AG04450 (cell line): ENCODE results near the gene STRC. TPM values are rescaled to one million over a fixed set of nuclear protein-coding genes. Genes with fewer than 3 reads are reported as not detected.
"Not testable (repeated sequence)": the region's sequence is repeated elsewhere in the genome, so short reads cannot be mapped to it uniquely, and the experiment has no call there.

ENCODE experiments used
- CTCF ChIA-PET: fragments of 300-600, 350-600 bp; formaldehyde crosslinking; extraction: SDS; loops from one replicate; lab custom pipeline; 2022; ENCODE audit warnings: antibody characterized with exemption, inconsistent platforms; lab: Charles Lee
- POLR2A ChIA-PET: fragments of 350-600 bp; formaldehyde crosslinking; extraction: SDS; loops from one replicate; lab custom pipeline; 2021; ENCODE audit warnings: antibody characterized with exemption, inconsistent platforms; lab: Yijun Ruan, JAX
- DNase-seq: peaks from one replicate; pipeline ENCODE4 v3.0.0-alpha.2; 2011; ENCODE audit warnings: low read depth, low spot score
- H3K27ac ChIP-seq: one replicate; pipeline ENCODE4 v1.5.1; 2012; ENCODE audit warnings: low read depth, low read length, control low read depth
- H3K27me3 ChIP-seq: one replicate; pipeline ENCODE4 v1.6.0; 2012; ENCODE audit warnings: low read length; ENCODE audit not compliant: control insufficient read depth, insufficient read depth
- H3K4me3 ChIP-seq: 2 replicates; pipeline ENCODE4 v1.5.1; 2011; ENCODE audit warnings: mild to moderate bottlenecking, low read depth, low read length, control low read depth
- H3K9me3 ChIP-seq: 2 replicates; pipeline ENCODE4 v1.5.1; 2012; ENCODE audit warnings: low read length; ENCODE audit not compliant: control insufficient read depth, insufficient read depth
- CTCF ChIP-seq: IDR thresholded peaks from 2 replicates; pipeline ENCODE4 v1.5.1; 2011; ENCODE audit warnings: low read depth, low read length, control low read depth, inconsistent platforms
- polyA plus RNA-seq: library from polyadenylated mRNA; depleted of rRNA; stranded (reverse); fragments of >200 nt; gene quantifications from 2 replicates; pipeline ENCODE4 v1.2.3, GENCODE V29; 2011

STRC gene
- polyA plus RNA-seq, 1 experiment, result not detected

GRCh38 chr15:43625106-43625505, 6.5 kb upstream of the STRC start:
- H3K27ac ChIP-seq, result no peak overlapping the region
- H3K4me3 ChIP-seq, result no peak overlapping the region
- H3K9me3 ChIP-seq, result no peaks in the 10 kb centered on the region
- no peak for DNase-seq
- no peaks in the 10 kb centered on the region for H3K27me3 ChIP-seq
- TF ChIP-seq CTCF, result no peak
- POLR2A ChIA-PET, result no interaction called here
- CTCF ChIA-PET, result no interaction called here

GRCh38 chr15:43622068-43622799, 3.6 kb upstream of the STRC start:
- H3K27ac ChIP-seq, H3K27me3 ChIP-seq, POLR2A ChIA-PET, CTCF ChIA-PET, H3K9me3 ChIP-seq, H3K4me3 ChIP-seq, DNase-seq: not testable (repeated sequence)

- CTCF ChIA-PET, DNase-seq, H3K9me3 ChIP-seq, H3K4me3 ChIP-seq, H3K27ac ChIP-seq, POLR2A ChIA-PET, H3K27me3 ChIP-seq: not testable (repeated sequence)
Measured at GRCh38 chr15:43617750-43618149, 850 bp downstream of the STRC start.

- H3K9me3 ChIP-seq, POLR2A ChIA-PET, H3K27me3 ChIP-seq, CTCF ChIA-PET, H3K4me3 ChIP-seq, DNase-seq, H3K27ac ChIP-seq: not testable (repeated sequence)
Measured at GRCh38 chr15:43602233-43602632, 16.4 kb downstream of the STRC start.

GRCh38 chr15:43600200-43600599, 18.4 kb downstream of the STRC start:
- H3K4me3 ChIP-seq, POLR2A ChIA-PET, H3K9me3 ChIP-seq, H3K27ac ChIP-seq, CTCF ChIA-PET, H3K27me3 ChIP-seq, DNase-seq: not testable (repeated sequence)

- CTCF ChIA-PET, H3K27me3 ChIP-seq, DNase-seq, POLR2A ChIA-PET, H3K27ac ChIP-seq, H3K9me3 ChIP-seq, H3K4me3 ChIP-seq: not testable (repeated sequence)
Measured at GRCh38 chr15:43599131-43599530, 19.5 kb downstream of the STRC start.

- H3K27ac ChIP-seq, H3K4me3 ChIP-seq, DNase-seq, CTCF ChIA-PET, H3K9me3 ChIP-seq, H3K27me3 ChIP-seq, POLR2A ChIA-PET: not testable (repeated sequence)
Measured at GRCh38 chr15:43593328-43594190, 25.0 kb downstream of the STRC start, which contains the start of gene CKMT1B. Gene CKMT1B (plus strand): TSS chr15:43594027. CDS start chr15:43594219, 192 bp downstream.

GRCh38 chr15:43592841-43593240, 25.8 kb downstream of the STRC start:
- H3K27me3 ChIP-seq, DNase-seq, CTCF ChIA-PET, H3K4me3 ChIP-seq, POLR2A ChIA-PET, H3K27ac ChIP-seq, H3K9me3 ChIP-seq: not testable (repeated sequence)

GRCh38 chr15:43589778-43590466, 28.7 kb downstream of the STRC start, which contains the start of gene PPIP5K1:
Gene PPIP5K1 (minus strand): TSS chr15:43590208. CDS start chr15:43584504, 5,704 bp downstream.
- POLR2A ChIA-PET, H3K9me3 ChIP-seq, H3K27me3 ChIP-seq, H3K27ac ChIP-seq, DNase-seq, H3K4me3 ChIP-seq, CTCF ChIA-PET: not testable (repeated sequence)

- DNase-seq, H3K27me3 ChIP-seq, H3K27ac ChIP-seq, POLR2A ChIA-PET, H3K9me3 ChIP-seq, CTCF ChIA-PET, H3K4me3 ChIP-seq: not testable (repeated sequence)
Measured at GRCh38 chr15:43574607-43575006, 44.0 kb downstream of the STRC start.
